CD4-positive, alpha-beta T cell treated with Interferon gamma for 1 hour (primary cell): ENCODE data around the gene ERC2.
"Not testable (repeated sequence)": the region's sequence is repeated elsewhere in the genome, so short reads cannot be mapped to it uniquely, and the experiment has no call there.

Experiments used
- DNase-seq: peaks from one replicate; pipeline ENCODE4 v3.0.0-alpha.2; 2020

Gene ERC2

GRCh38 chr3:56115199-56115598 lies 353.1 kb downstream of the ERC2 start:
- DNase-seq: no peak

- DNase-seq: no peak
Measured at GRCh38 chr3:56113908-56114307, 354.4 kb downstream of the ERC2 start.

GRCh38 chr3:56113231-56113630 lies 355.0 kb downstream of the ERC2 start:
- DNase-seq: no peak

GRCh38 chr3:56111606-56112304 lies 356.5 kb downstream of the ERC2 start:
- DNase-seq: no peak

- no peak for DNase-seq
Measured at GRCh38 chr3:56110886-56111285, 357.4 kb downstream of the ERC2 start.

- DNase-seq: no peak
Measured at GRCh38 chr3:56107157-56107556, 361.1 kb downstream of the ERC2 start.

- DNase-seq: no peak
Measured at GRCh38 chr3:56102032-56102431, 366.2 kb downstream of the ERC2 start.

GRCh38 chr3:56101576-56101975 lies 366.7 kb downstream of the ERC2 start:
- no peak for DNase-seq

GRCh38 chr3:56096999-56097398 lies 371.3 kb downstream of the ERC2 start:
- no peak for DNase-seq

GRCh38 chr3:56094170-56094569 lies 374.1 kb downstream of the ERC2 start:
- DNase-seq: no peak

GRCh38 chr3:56089739-56090138 lies 378.5 kb downstream of the ERC2 start:
- no peak for DNase-seq

GRCh38 chr3:56087451-56088053 lies 380.7 kb downstream of the ERC2 start:
- no peak for DNase-seq

GRCh38 chr3:56086355-56086754 lies 381.9 kb downstream of the ERC2 start:
- DNase-seq: no peak

GRCh38 chr3:56081246-56081645 lies 387.0 kb downstream of the ERC2 start:
- DNase-seq: no peak

GRCh38 chr3:56076746-56077145 lies 391.5 kb downstream of the ERC2 start:
- no peak for DNase-seq

GRCh38 chr3:56075089-56075488 lies 393.2 kb downstream of the ERC2 start:
- no peak for DNase-seq

GRCh38 chr3:56069766-56070165 lies 398.5 kb downstream of the ERC2 start:
- no peak for DNase-seq

GRCh38 chr3:56066405-56066804 lies 401.9 kb downstream of the ERC2 start:
- DNase-seq: not testable (repeated sequence)

- no peak for DNase-seq
Measured at GRCh38 chr3:56064684-56065083, 403.6 kb downstream of the ERC2 start.

- no peak for DNase-seq
Measured at GRCh38 chr3:56061279-56061626, 407.0 kb downstream of the ERC2 start.

GRCh38 chr3:56060521-56061278 lies 407.6 kb downstream of the ERC2 start:
- no peak for DNase-seq

GRCh38 chr3:56059731-56060130 lies 408.5 kb downstream of the ERC2 start:
- DNase-seq: no peak

- DNase-seq: no peak
Measured at GRCh38 chr3:56055951-56056350, 412.3 kb downstream of the ERC2 start.

GRCh38 chr3:56055546-56055945 lies 412.7 kb downstream of the ERC2 start:
- no peak for DNase-seq
